NCI-H1417 (cell line): Measurements from ENCODE around the gene ATP2B1.
A peak's percentile ranks its signal among the peaks of the same experiment; 100 is the strongest.
"Not testable (repeated sequence)": the region's sequence is repeated elsewhere in the genome, so short reads cannot be mapped to it uniquely, and the experiment has no call there.

Experiments
- DNase-seq, 3 experiments: peaks; one replicate each; lab custom pipeline; 2025; lab: John Stamatoyannopoulos, UW

The ATP2B1 gene

GRCh38 chr12:89712706-89713105, 4.1 kb upstream of the ATP2B1 start:
- DNase-seq, result no peak

- DNase-seq, result no peak
These were observed 2.5 kb upstream of the ATP2B1 start for GRCh38 chr12:89710873-89711750.

- peak in 1 of 3 experiments; percentile 17 for DNase-seq
These were observed 1.6 kb upstream of the ATP2B1 start for GRCh38 chr12:89709995-89710872.

- DNase-seq, result peak; percentile 99 to 100 (median 99)
These were observed 738 bp upstream of the ATP2B1 start for GRCh38 chr12:89709157-89709994.

- DNase-seq, result peak; percentile 24 to 87 (median 74)
These were observed 704 bp downstream of the ATP2B1 start for GRCh38 chr12:89707703-89708564.

- DNase-seq, result peak in 2 of 3 experiments; percentile 60 to 63
These were observed 1.5 kb downstream of the ATP2B1 start for GRCh38 chr12:89706986-89707702.

- DNase-seq, result no peak
These were observed 2.1 kb downstream of the ATP2B1 start for GRCh38 chr12:89706551-89706950.

GRCh38 chr12:89704457-89704856, 4.2 kb downstream of the ATP2B1 start:
- no peak for DNase-seq

GRCh38 chr12:89703768-89704167, 4.9 kb downstream of the ATP2B1 start:
- DNase-seq, result no peak

- no peak for DNase-seq
These were observed 6.1 kb downstream of the ATP2B1 start for GRCh38 chr12:89702503-89702902.

GRCh38 chr12:89701606-89702206, 6.9 kb downstream of the ATP2B1 start:
- no peak for DNase-seq

GRCh38 chr12:89700191-89700810, 8.3 kb downstream of the ATP2B1 start:
- DNase-seq, result no peak

- no peak for DNase-seq
These were observed 10.0 kb downstream of the ATP2B1 start for GRCh38 chr12:89698607-89699006.

GRCh38 chr12:89697728-89698127, 10.9 kb downstream of the ATP2B1 start:
- not testable (repeated sequence) for DNase-seq

- no peak for DNase-seq
These were observed 11.3 kb downstream of the ATP2B1 start for GRCh38 chr12:89697296-89697695.

- DNase-seq, result peak; percentile 3 to 31 (median 27)
These were observed 12.8 kb downstream of the ATP2B1 start for GRCh38 chr12:89695830-89696229.

- DNase-seq, result no peak
These were observed 13.5 kb downstream of the ATP2B1 start for GRCh38 chr12:89695100-89695499.

GRCh38 chr12:89694542-89694941, 14.1 kb downstream of the ATP2B1 start:
- DNase-seq, result no peak

GRCh38 chr12:89693639-89694202, 14.9 kb downstream of the ATP2B1 start:
- no peak for DNase-seq
